Sigmoid colon (tissue), 4 donors: ENCODE data around the gene JMJD1C.

ENCODE experiments used
- CTCF ChIP-seq, 4 experiments: fragments of 450-650 bp in 3 of 4; fragments of 200-600 bp in 1 of 4; IDR thresholded peaks; one replicate each; pipeline ENCODE4 v1.5.1; 2016 to 2019; ENCODE audit warnings: antibody characterized with exemption in 4 of 4, mild to moderate bottlenecking in 3 of 4, moderate library complexity in 2 of 4
- POLR2A ChIP-seq, 2 donors: fragments of 450-650 bp; IDR thresholded peaks; one replicate each; pipeline ENCODE4 v1.6.1; 2016; ENCODE audit warnings: antibody characterized with exemption in 2 of 2, mild to moderate bottlenecking in 2 of 2, moderate library complexity in 2 of 2
- POLR2AphosphoS5 ChIP-seq, 4 donors: sonication (generic); formaldehyde crosslinking; IDR thresholded peaks; one replicate each; pipeline ENCODE4 v1.6.1; 2017; ENCODE audit warnings: antibody characterized with exemption in 4 of 4

GRCh38 chr10:63454631-63455030, 11.1 kb downstream of the JMJD1C start:
- TF ChIP-seq CTCF (IDR thresholded peaks at IDR 0.05): no peak
- no peak for TF ChIP-seq POLR2A (IDR thresholded peaks at IDR 0.05)
- no peak for TF ChIP-seq POLR2AphosphoS5 (IDR thresholded peaks at IDR 0.05)
